ENCODE data around the gene MGAT5B.
A peak's percentile ranks its signal among the peaks of the same experiment; 100 is the strongest.

Gene MGAT5B

GRCh38 chr17:76932402-76933333 is 64.5 kb downstream of the MGAT5B start:
- no peak for DNase-seq

- DNase-seq = no peak
Measured at GRCh38 chr17:76934561-76935320, 66.5 kb downstream of the MGAT5B start.

- DNase-seq = no peak
Measured at GRCh38 chr17:76935331-76935730, 67.1 kb downstream of the MGAT5B start.

- DNase-seq = no peak
Measured at GRCh38 chr17:76937238-76937637, 69.0 kb downstream of the MGAT5B start.

GRCh38 chr17:76938009-76938408 is 69.8 kb downstream of the MGAT5B start:
- DNase-seq = no peak

- no peak for DNase-seq
Measured at GRCh38 chr17:76940295-76940694, 72.1 kb downstream of the MGAT5B start.

GRCh38 chr17:76940738-76941350 is 72.6 kb downstream of the MGAT5B start:
- DNase-seq = peak in 1 of 2 experiments; percentile 24

- DNase-seq = no peak
Measured at GRCh38 chr17:76943202-76943601, 75.0 kb downstream of the MGAT5B start.

GRCh38 chr17:76943781-76944213 is 75.6 kb downstream of the MGAT5B start:
- peak; percentile 94 to 98 for DNase-seq

GRCh38 chr17:76944477-76944876 is 76.3 kb downstream of the MGAT5B start:
- no peak for DNase-seq

GRCh38 chr17:76946111-76946771 is 78.0 kb downstream of the MGAT5B start:
- DNase-seq = no peak

- no peak for DNase-seq
Measured at GRCh38 chr17:76946772-76947135, 78.5 kb downstream of the MGAT5B start.

GRCh38 chr17:76947309-76947708 is 79.1 kb downstream of the MGAT5B start:
- no peak for DNase-seq

GRCh38 chr17:76947771-76948170 is 79.6 kb downstream of the MGAT5B start:
- no peak for DNase-seq

GRCh38 chr17:76948301-76948700 is 80.1 kb downstream of the MGAT5B start:
- DNase-seq = no peak

- peak; percentile 66 to 84 for DNase-seq
Measured at GRCh38 chr17:76948726-76949342, 80.6 kb downstream of the MGAT5B start.

- DNase-seq = no peak
Measured at GRCh38 chr17:76949913-76950695, 81.9 kb downstream of the MGAT5B start.

GRCh38 chr17:76951375-76951905 is 83.2 kb downstream of the MGAT5B start:
- no peak for DNase-seq

GRCh38 chr17:76952402-76952801 is 84.2 kb downstream of the MGAT5B start:
- no peak for DNase-seq

- no peak for DNase-seq
Measured at GRCh38 chr17:76953066-76953465, 84.9 kb downstream of the MGAT5B start.

GRCh38 chr17:76953946-76954345 is 85.7 kb downstream of the MGAT5B start:
- DNase-seq = peak; percentile 28 to 38
